ENCODE results near the gene HSFX1. TPM values are rescaled to one million over a fixed set of nuclear protein-coding genes. Genes with fewer than 3 reads are reported as not detected.
"Not testable (repeated sequence)": the region's sequence is repeated elsewhere in the genome, so short reads cannot be mapped to it uniquely, and the experiment has no call there.

Gene HSFX1
- total RNA-seq, 1 donor from 2014 or later, result 5.5 TPM

DNA sequence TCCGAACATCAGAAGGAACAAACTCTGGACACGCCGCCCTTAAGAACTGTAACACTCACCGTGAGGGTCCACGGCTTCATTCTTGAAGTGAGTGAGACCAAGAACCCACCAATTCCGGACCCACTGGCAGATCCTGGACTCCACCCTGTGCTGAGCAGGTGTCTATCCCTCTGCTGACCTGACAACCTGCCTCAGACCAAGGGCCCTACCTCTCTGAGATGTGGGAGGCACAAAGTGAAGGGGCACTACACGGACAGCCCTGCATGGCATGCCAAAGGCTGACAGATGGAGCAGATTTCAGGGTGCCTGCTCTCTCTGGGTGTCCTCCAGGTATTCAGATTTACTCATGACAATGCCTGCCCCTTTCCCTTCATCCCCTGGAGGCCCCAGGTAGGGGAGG, 14.0 kb upstream of the HSFX1 start:
- Mint-ChIP-seq H3K36me3 (ENCODE audit: low read depth, unreplicated experiment) (no peaks in the 10 kb centered on the region), H3K27me3 (ENCODE audit: unreplicated experiment) (peaks cover 2% of the 10 kb centered on the region), H3K4me3 (ENCODE audit: unreplicated experiment) (no peak overlapping the region), H3K4me1 (ENCODE audit: unreplicated experiment) (no peaks in the 10 kb centered on the region), H3K9me3 (ENCODE audit: unreplicated experiment) (no peaks in the 10 kb centered on the region), H3K27ac (ENCODE audit: unreplicated experiment) (no peak overlapping the region)
- no peak for DNase-seq (ENCODE audit: low spot score)
- no peak for TF ChIP-seq CTCF (IDR thresholded peaks at IDR 0.05; ENCODE audit: unreplicated experiment)

DNA sequence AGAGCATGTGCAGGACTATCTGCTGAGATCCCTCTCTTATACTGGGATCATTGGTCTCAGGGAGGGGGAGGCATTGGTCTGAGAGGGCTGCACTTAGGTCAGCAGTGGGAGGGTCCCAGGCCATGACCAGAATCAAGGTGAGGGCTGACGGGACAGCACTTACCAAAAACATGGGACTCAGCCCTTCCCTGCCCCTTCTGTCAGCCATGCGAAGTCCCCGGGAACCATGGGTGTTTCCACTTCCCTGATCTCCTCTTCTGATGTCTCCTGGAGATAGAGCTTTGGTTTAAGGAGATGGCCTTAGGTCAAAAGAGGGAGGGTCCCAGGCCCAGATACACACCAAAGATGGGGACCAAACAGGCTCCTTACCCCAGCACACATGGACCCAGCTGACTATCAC, 12.9 kb upstream of the HSFX1 start:
- Mint-ChIP-seq H3K36me3 (ENCODE audit: low read depth, unreplicated experiment) (no peaks in the 10 kb centered on the region), H3K27me3 (ENCODE audit: unreplicated experiment) (peaks cover 2% of the 10 kb centered on the region), H3K9me3 (ENCODE audit: unreplicated experiment) (no peaks in the 10 kb centered on the region), H3K4me3 (ENCODE audit: unreplicated experiment) (no peak overlapping the region), H3K27ac (ENCODE audit: unreplicated experiment) (no peak overlapping the region), H3K4me1 (ENCODE audit: unreplicated experiment) (no peaks in the 10 kb centered on the region)
- no peak for DNase-seq (ENCODE audit: low spot score)
- no peak for TF ChIP-seq CTCF (IDR thresholded peaks at IDR 0.05; ENCODE audit: unreplicated experiment)

DNA sequence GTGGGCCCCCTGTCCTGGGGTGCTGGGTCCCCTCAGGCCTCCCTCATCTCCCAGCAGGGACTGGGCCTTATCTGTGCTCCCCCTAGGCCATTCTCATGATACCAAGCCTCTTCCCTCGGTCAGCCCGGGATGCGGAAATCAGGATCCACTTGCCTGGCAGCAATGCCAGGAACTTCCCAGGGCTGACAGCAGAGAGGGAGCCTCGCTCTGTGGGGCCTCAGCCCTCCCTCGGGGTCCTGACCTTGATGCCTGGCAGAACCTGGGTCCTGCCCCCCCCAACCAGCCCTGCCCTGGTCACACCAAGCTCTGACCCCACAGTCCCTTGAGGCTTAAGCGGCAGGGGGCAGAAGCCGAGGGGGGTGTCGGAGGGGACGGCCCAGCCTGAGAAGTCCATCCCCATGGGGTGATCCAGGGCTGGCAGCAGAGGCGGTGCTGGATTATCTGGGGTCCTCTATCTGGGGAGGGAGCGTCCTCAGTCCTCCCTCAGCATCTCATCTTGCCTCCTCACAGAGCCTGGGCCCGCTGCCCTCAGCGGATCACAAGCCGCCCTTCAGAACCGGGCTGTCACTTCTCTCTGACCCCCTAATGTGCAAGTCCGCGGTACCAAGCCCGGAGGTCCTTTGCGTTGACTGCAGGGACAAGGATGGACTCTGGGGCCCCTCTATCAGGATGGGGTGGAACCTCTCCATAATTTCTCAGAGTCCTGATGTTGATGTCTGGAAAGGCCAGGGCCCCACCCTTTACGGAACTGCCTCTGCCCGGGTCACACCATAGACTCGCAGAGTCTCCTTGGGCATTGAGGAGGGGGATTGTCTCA, 11.8 kb upstream of the HSFX1 start:
- not testable (repeated sequence) for H3K4me1 Mint-ChIP-seq (ENCODE audit: unreplicated experiment); H3K9me3 Mint-ChIP-seq (ENCODE audit: unreplicated experiment); H3K27me3 Mint-ChIP-seq (ENCODE audit: unreplicated experiment); H3K27ac Mint-ChIP-seq (ENCODE audit: unreplicated experiment); DNase-seq (ENCODE audit: low spot score); H3K36me3 Mint-ChIP-seq (ENCODE audit: low read depth, unreplicated experiment); H3K4me3 Mint-ChIP-seq (ENCODE audit: unreplicated experiment)

DNA sequence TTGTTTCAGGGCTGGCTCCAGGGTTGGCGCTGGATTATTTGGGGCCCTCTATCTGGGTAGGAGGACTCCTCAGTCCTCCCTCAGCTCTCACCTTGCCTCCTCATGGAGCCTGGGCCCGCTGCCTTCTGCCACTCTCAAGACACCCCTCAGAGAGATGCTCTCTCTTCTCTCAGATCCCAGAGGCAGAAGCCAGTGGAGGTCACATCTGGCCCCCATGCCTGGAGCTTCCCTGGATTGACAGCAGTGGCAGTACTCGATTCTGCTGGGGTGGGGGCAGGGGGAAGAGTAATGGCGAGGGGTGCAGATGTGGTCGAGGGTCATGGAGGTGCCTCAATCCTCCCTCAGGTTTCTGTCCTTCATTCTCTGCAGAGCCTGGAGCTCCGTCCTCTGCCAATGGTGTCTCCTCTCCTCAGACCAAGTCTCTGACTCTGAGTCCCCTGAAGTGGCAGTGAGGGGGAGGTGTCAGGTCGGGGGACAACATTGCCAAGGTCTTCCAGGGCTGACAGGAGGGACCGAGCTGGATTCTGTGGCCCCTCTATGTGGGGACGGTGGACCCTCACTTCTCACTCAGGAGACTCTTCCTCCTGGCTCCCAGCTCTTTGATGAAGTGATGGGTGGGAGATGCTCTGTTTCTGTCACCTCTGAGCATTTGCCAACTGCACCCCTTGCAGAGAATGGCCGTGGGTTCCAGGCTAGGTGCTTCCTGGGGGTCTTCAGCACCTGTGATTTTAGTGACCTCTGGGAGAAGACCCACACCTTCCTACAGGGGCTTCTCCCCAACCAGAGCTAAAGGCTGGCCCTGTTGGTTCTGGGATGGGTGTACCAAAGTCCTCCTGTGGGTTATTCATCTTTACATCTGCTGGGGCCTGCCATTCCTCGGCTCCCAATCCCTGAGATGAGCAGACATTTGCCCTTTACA, 10.9 kb upstream of the HSFX1 start:
- Mint-ChIP-seq H3K9me3 (ENCODE audit: unreplicated experiment) (no peaks in the 10 kb centered on the region), H3K4me1 (ENCODE audit: unreplicated experiment) (no peaks in the 10 kb centered on the region), H3K4me3 (ENCODE audit: unreplicated experiment) (no peak overlapping the region), H3K27me3 (ENCODE audit: unreplicated experiment) (peaks cover 4% of the 10 kb centered on the region), H3K27ac (ENCODE audit: unreplicated experiment) (no peak overlapping the region), H3K36me3 (ENCODE audit: low read depth, unreplicated experiment) (no peaks in the 10 kb centered on the region)
- no peak for TF ChIP-seq CTCF (IDR thresholded peaks at IDR 0.05; ENCODE audit: unreplicated experiment)
- no peak for DNase-seq (ENCODE audit: low spot score)

GRCh38 chrX:149770344-149770743, 3.5 kb upstream of the HSFX1 start:
- not testable (repeated sequence) for H3K36me3 Mint-ChIP-seq (ENCODE audit: low read depth, unreplicated experiment); H3K27me3 Mint-ChIP-seq (ENCODE audit: unreplicated experiment); H3K9me3 Mint-ChIP-seq (ENCODE audit: unreplicated experiment); H3K27ac Mint-ChIP-seq (ENCODE audit: unreplicated experiment); H3K4me3 Mint-ChIP-seq (ENCODE audit: unreplicated experiment); H3K4me1 Mint-ChIP-seq (ENCODE audit: unreplicated experiment); DNase-seq (ENCODE audit: low spot score)

GRCh38 chrX:149773026-149773425, 842 bp upstream of the HSFX1 start:
- not testable (repeated sequence) for H3K27ac Mint-ChIP-seq (ENCODE audit: unreplicated experiment); H3K4me3 Mint-ChIP-seq (ENCODE audit: unreplicated experiment); H3K4me1 Mint-ChIP-seq (ENCODE audit: unreplicated experiment); H3K27me3 Mint-ChIP-seq (ENCODE audit: unreplicated experiment); DNase-seq (ENCODE audit: low spot score); H3K9me3 Mint-ChIP-seq (ENCODE audit: unreplicated experiment); H3K36me3 Mint-ChIP-seq (ENCODE audit: low read depth, unreplicated experiment)

DNA sequence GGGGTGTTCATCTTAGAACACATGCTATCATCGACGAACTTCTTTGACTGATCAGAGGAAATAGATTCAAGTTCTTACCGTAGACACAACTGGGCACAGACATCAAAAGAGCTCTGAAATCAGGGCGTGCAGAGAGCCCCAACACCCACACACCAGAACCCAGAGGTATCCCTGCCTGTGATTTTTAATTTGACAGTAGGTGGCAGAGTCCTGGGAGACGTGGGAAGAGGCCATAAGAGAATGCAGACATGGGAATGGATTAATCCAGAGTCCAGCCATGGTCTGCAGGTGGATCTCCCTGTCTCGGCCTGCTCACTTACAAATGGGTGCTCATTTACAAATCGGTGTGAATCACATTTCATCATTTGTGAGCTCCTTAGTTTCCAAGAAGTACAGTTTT, 4.1 kb downstream of the HSFX1 start:
- not testable (repeated sequence) for H3K9me3 Mint-ChIP-seq (ENCODE audit: unreplicated experiment); H3K4me3 Mint-ChIP-seq (ENCODE audit: unreplicated experiment); H3K4me1 Mint-ChIP-seq (ENCODE audit: unreplicated experiment); H3K27me3 Mint-ChIP-seq (ENCODE audit: unreplicated experiment); DNase-seq (ENCODE audit: low spot score); H3K27ac Mint-ChIP-seq (ENCODE audit: unreplicated experiment); H3K36me3 Mint-ChIP-seq (ENCODE audit: low read depth, unreplicated experiment)

DNA sequence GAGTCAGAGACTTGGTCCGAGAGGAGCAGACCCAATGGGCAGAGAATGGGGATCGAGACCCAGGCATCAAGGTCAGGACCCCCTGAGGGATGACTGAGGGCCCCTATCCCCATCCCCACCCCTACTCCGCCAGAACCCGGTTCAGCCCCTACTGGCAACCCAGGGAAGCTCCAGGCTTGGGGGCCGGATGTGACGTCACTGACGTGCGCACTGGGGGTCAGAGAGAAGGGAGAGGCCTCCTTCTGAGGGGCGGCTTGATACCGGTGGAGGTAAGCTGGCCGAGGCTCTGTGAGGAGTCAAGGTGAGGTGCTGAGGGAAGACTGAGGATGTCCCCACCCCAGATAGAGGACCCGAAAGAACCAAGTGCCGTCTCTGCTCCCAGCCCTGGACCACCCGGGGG, 7.9 kb downstream of the HSFX1 start, which contains the start of gene MAGEA9:
Gene MAGEA9 (plus strand): TSS at position 204 of the 400 bp plus-strand sequence. CDS start 4,281 bp downstream, outside the sequence.
- not testable (repeated sequence) for H3K4me1 Mint-ChIP-seq (ENCODE audit: unreplicated experiment); H3K27me3 Mint-ChIP-seq (ENCODE audit: unreplicated experiment); DNase-seq (ENCODE audit: low spot score); H3K27ac Mint-ChIP-seq (ENCODE audit: unreplicated experiment); H3K36me3 Mint-ChIP-seq (ENCODE audit: low read depth, unreplicated experiment); H3K9me3 Mint-ChIP-seq (ENCODE audit: unreplicated experiment); H3K4me3 Mint-ChIP-seq (ENCODE audit: unreplicated experiment)

DNA sequence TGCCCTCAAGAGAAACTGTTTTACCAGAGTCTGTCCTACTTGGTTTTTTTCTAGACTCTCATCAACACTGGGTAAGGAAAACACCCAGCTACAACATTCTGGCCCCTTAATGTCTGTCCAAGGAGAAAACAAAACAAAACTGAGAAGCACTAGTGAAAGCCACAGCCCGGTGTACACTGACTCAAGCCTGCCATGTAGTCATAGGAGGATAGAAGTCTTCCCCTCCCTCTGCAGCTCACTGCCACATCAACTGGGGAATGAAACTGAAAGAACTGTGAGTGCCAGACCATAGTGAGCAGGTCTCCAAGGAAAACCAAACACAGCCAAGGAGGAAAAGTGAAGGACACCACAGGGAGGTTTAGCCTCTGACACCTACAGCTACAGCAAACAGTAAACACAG, 21.7 kb downstream of the HSFX1 start:
- H3K4me3 Mint-ChIP-seq (ENCODE audit: unreplicated experiment); H3K36me3 Mint-ChIP-seq (ENCODE audit: low read depth, unreplicated experiment); H3K27me3 Mint-ChIP-seq (ENCODE audit: unreplicated experiment); H3K9me3 Mint-ChIP-seq (ENCODE audit: unreplicated experiment); DNase-seq (ENCODE audit: low spot score); H3K27ac Mint-ChIP-seq (ENCODE audit: unreplicated experiment); H3K4me1 Mint-ChIP-seq (ENCODE audit: unreplicated experiment): not testable (repeated sequence)

Measured in endothelial cell (in vitro differentiated cells).